GM12878 (cell line): ENCODE data around the gene ZNF2. TPM values are rescaled to one million over a fixed set of nuclear protein-coding genes. Genes with fewer than 3 reads are reported as not detected.

Experiments used
- ATAC-seq: fragments of 200-7000 bp; cut with Tn5 transposase; 3 replicates; pipeline ENCODE4 v1.9.1; 2020; ENCODE audit warnings: mild to moderate bottlenecking, moderate library complexity
- BruUV-seq: library from RNA; stranded (reverse); fragments of 400-500 nt; replicated peaks from 2 replicates; lab custom pipeline; 2021; lab: Mats Ljungman, UMichigan
- CTCF ChIA-PET: fragments of 300-600 bp; sonication (Branson Sonifier 250); formaldehyde crosslinking; extraction: SDS; loops from one replicate; lab custom pipeline; 2021; ENCODE audit warnings: inconsistent platforms; lab: Yijun Ruan, JAX
- POLR2A ChIA-PET: fragments of 350-600 bp; formaldehyde crosslinking; extraction: SDS; loops from one replicate; lab custom pipeline; 2021; ENCODE audit warnings: inconsistent platforms; lab: Charles Lee
- RAD21 ChIA-PET: fragments of 300-600 bp; sonication (Branson Sonifier 250); formaldehyde crosslinking; loops from one replicate; lab custom pipeline; 2023; ENCODE audit warnings: antibody characterized with exemption; ENCODE audit not compliant: unreplicated experiment; lab: Charles Lee
- SMC1A ChIA-PET: fragments of 300-600 bp; sonication (Branson Sonifier 250); formaldehyde crosslinking; loops from one replicate; lab custom pipeline; 2023; ENCODE audit not compliant: unreplicated experiment, uncharacterized antibody; lab: Charles Lee
- DNase-seq: peaks from one replicate; pipeline ENCODE4 v3.0.0-alpha.2; 2011; ENCODE audit warnings: low read depth, low spot score
- FAIRE-seq: peaks from 3 replicates; lab custom pipeline; 2011; peaks lifted over from hg19 to GRCh38; lab: Jason Lieb, UNC
- H2AFZ ChIP-seq: 2 replicates; pipeline ENCODE4 v1.6.0; 2011; ENCODE audit warnings: low read depth, low read length, control low read depth; ENCODE audit not compliant: control insufficient read depth
- H3K27ac ChIP-seq: 2 replicates; pipeline ENCODE4 v1.5.1; 2011; ENCODE audit warnings: control low read depth; ENCODE audit not compliant: control insufficient read depth, insufficient read depth
- H3K27me3 ChIP-seq, 2 experiments: replicated peaks in 1 of 2; 2 replicates each; pipeline versions ENCODE4 v1.6.0 to v1.6.1; 2011; ENCODE audit warnings: low read length in 1 of 2; ENCODE audit not compliant: control insufficient read depth in 2 of 2, insufficient read depth in 2 of 2
- H3K36me3 ChIP-seq, 2 experiments: 2 replicates each; pipeline ENCODE4 v1.5.1; 2011; ENCODE audit warnings: low read length in 1 of 2; ENCODE audit not compliant: control insufficient read depth in 2 of 2, insufficient read depth in 2 of 2
- H3K4me1 ChIP-seq: 2 replicates; pipeline ENCODE4 v1.6.1; 2011; ENCODE audit warnings: mild to moderate bottlenecking, low read length, moderate library complexity, mixed read lengths; ENCODE audit not compliant: control insufficient read depth, insufficient read depth
- H3K4me2 ChIP-seq: 2 replicates; pipeline ENCODE4 v1.6.0; 2011; ENCODE audit warnings: control low read depth; ENCODE audit not compliant: control insufficient read depth, insufficient read depth
- H3K4me3 ChIP-seq: fragments of 200-600 bp; sonication (generic); 2 replicates; pipeline ENCODE4 v1.5.1; 2016
- H3K79me2 ChIP-seq: 2 replicates; pipeline ENCODE4 v1.6.0; 2011; ENCODE audit warnings: low read length; ENCODE audit not compliant: control insufficient read depth, insufficient read depth
- H3K9ac ChIP-seq: 2 replicates; pipeline ENCODE4 v1.8.0; 2011; ENCODE audit warnings: low read length, control low read depth, mixed read lengths; ENCODE audit not compliant: control insufficient read depth, insufficient read depth
- H3K9me3 ChIP-seq: replicated peaks from 3 replicates; pipeline ENCODE4 v1.5.1; 2011; ENCODE audit warnings: mild to moderate bottlenecking, low read length; ENCODE audit not compliant: control insufficient read depth, insufficient read depth
- H4K20me1 ChIP-seq: 2 replicates; pipeline ENCODE4 v1.6.0; 2011; ENCODE audit not compliant: control insufficient read depth, insufficient read depth
- NR2F1 ChIP-seq: fragments of 450-650 bp; conservative IDR thresholded peaks from 2 replicates; pipeline ENCODE4 v1.6.1; 2017; ENCODE audit warnings: mild to moderate bottlenecking
- RAD21 ChIP-seq: IDR thresholded peaks from 2 replicates; pipeline ENCODE4 v1.6.1; 2011; ENCODE audit warnings: mild to moderate bottlenecking, low read depth, low read length, moderate library complexity; ENCODE audit not compliant: insufficient read depth
- SIN3A ChIP-seq: IDR thresholded peaks from 2 replicates; pipeline ENCODE4 v1.6.1; 2012; ENCODE audit warnings: low read depth, low read length, improper control_type of control experiment
- SMC3 ChIP-seq: IDR thresholded peaks from 2 replicates; pipeline ENCODE4 v1.6.1; 2011; ENCODE audit warnings: low read length, improper control_type of control experiment, borderline replicate concordance
- TARDBP ChIP-seq: IDR thresholded peaks from 2 replicates; pipeline ENCODE4 v1.6.1; 2016; ENCODE audit warnings: borderline replicate concordance
- ZNF274 ChIP-seq: IDR thresholded peaks from one replicate; pipeline ENCODE4 v1.8.0; 2011; ENCODE audit not compliant: insufficient read length, insufficient read depth
- WGBS: methylation state at CpG from one replicate; pipeline ENCODE4 v1.1.6; 2016; ENCODE audit warnings: low lambda C conversion rate; ENCODE audit not compliant: insufficient replicate concordance, insufficient coverage; ENCODE audit errors: missing lambda C conversion rate; 5-methylcytosine and 5-hydroxymethylcytosine counted together
- in situ Hi-C: fragments of 300-500 bp; cut with MboI; formaldehyde crosslinking; loops from 9 replicates; pipeline ENCODE4 v1.14.3; 2018; ENCODE audit warnings: mixed read lengths
- intact Hi-C: fragments of 100-400 bp; cut with micrococcal nuclease; formaldehyde crosslinking; loops from one replicate; pipeline ENCODE4 v1.14.2; 2022; ENCODE audit not compliant: unreplicated experiment
- polyA plus RNA-seq, 11 experiments: library from polyadenylated mRNA; depleted of rRNA in 4 of 11; unstranded in 6 of 11; stranded (reverse) in 5 of 11; fragments of >200 nt; fragmentation: Nextera tagmentation in 4 of 11; fragmentation: Illumina TruSeq in 1 of 11; extraction: Ambion mirVana in 4 of 11; extraction: Trizol in 1 of 11; gene quantifications; 1 replicate in 1 of 11; 2 replicates in 10 of 11; pipeline versions ENCODE4 v1.2.1 to v1.2.3, GENCODE V29; 2011 to 2016; ENCODE audit warnings: inconsistent platforms in 2 of 11, missing spikeins in 2 of 11, low read depth in 1 of 11
- total RNA-seq, 4 experiments: library from RNA; depleted of rRNA in 3 of 4; stranded (reverse); fragments of >200 nt in 3 of 4; fragmentation: Illumina TruSeq in 1 of 4; extraction: Trizol in 1 of 4; gene quantifications; 2 replicates each; pipeline versions ENCODE4 v1.2.1 to v1.2.3, GENCODE V29; 2013 to 2021
- TF ChIP-seq, protein P1 (sequence below), 3 experiments: IDR thresholded peaks in 2 of 3; conservative IDR thresholded peaks in 1 of 3; 2 replicates each; pipeline ENCODE4 v1.5.1; 2011; ENCODE audit warnings: low read depth in 3 of 3, low read length in 3 of 3, mild to moderate bottlenecking in 3 of 3, control low read depth in 2 of 3, moderate library complexity in 2 of 3, inconsistent platforms in 1 of 3, mixed read lengths in 1 of 3; ENCODE audit not compliant: control insufficient read depth in 2 of 3, insufficient read depth in 1 of 3; ENCODE audit errors: extremely low read depth in 1 of 3

The ZNF2 gene
- total and polyA plus RNA-seq, 10 of the 15 experiments (the other 5 are each of a cell fraction or from before 2014, with no cell fraction given) = 2.4 to 5.1 (median 3.5) TPM

DNA sequence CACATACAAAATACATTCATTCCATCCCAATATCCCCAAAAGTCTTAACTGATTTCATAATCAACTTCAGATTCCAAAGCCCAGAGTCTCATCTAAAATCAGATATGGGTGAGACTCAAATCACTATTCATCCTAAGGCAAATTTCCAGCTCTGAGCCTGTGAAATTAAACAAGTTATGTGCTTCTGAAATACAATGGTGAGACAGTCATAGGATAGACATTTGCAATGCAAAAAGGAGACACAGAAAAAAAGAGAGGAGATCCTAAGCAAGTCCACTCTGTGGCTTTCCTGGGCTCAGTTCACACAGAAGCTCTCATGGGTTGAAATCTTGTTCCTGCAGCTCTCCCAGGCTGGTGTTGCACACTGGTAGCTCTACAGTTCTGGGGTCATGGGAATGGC, 60.0 kb downstream of the ZNF2 start:
- Histone ChIP-seq H3K79me2 (no peaks in the 10 kb centered on the region), H4K20me1 (no peaks in the 10 kb centered on the region), H3K27me3 (no peaks in the 10 kb centered on the region), H2AFZ (no peak overlapping the region), H3K4me2 (no peak overlapping the region), H3K4me3 (no peak overlapping the region), H3K36me3 (no peaks in the 10 kb centered on the region), H3K27ac (no peak overlapping the region), H3K9ac (no peak overlapping the region), H3K4me1 (no peaks in the 10 kb centered on the region), H3K9me3 (no peaks in the 10 kb centered on the region; the same call in 2 of the 3 replicates)
- CTCF ChIA-PET = interaction anchor here (1.0 kb wide), 1 partner anchor 9 kb away, joined by 3 read pairs; no protein-coding TSS in a partner anchor
- POLR2A ChIA-PET = no interaction called here
- intact Hi-C loops = no loop called here
- RAD21 ChIA-PET = no interaction called here
- no peak for ATAC-seq
- in situ Hi-C loops = no loop called here
- no peak for FAIRE-seq
- SMC1A ChIA-PET = no interaction called here
- no TSS peak for BruUV-seq
- no peak for DNase-seq
- TF ChIP-seq ZNF274 (no peak), SIN3A (no peak)
- TF ChIP-seq, all 136 proteins: peak for 0

DNA sequence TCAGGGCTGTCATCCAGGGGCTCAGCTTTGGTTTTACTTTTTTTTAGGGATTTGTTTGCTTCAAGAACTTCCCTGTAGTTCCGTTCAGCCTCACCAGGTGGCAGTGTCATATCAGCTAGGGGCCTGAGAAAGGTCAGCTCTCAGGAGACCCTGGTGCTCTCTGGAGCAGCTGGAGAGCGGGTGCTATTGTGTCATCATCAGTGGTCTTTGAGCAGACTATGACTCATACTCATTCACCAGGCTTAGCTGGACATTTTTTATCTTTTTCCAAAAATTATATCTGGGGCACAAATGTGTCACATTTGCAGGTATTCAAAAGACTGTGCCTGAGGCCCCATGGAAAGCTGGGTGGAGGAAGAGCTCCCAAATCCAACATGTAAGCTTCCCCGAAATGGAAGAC, 66.1 kb downstream of the ZNF2 start:
- no peaks in the 10 kb centered on the region for H3K4me1 ChIP-seq
- no peaks in the 10 kb centered on the region for H3K27me3 ChIP-seq
- DNase-seq (no peak), FAIRE-seq (peak; percentile 47), ATAC-seq (peak; percentile 58; the same call in 2 of the 3 replicates)
- in situ Hi-C loops = no loop called here
- H3K9me3 ChIP-seq = no peaks in the 10 kb centered on the region; the same call in 2 of the 3 replicates
- H3K4me2 ChIP-seq = no peak overlapping the region
- H3K9ac ChIP-seq = no peak overlapping the region
- 4% methylated on average over 3 of the region's 3 CpGs for WGBS
- no peaks in the 10 kb centered on the region for H3K79me2 ChIP-seq
- SMC1A ChIA-PET = interaction anchor here (0.6 to 1.6 kb wide), 2 partner anchors 18 to 569 kb away, joined by 3 to 4 read pairs; no protein-coding TSS in a partner anchor
- CTCF ChIA-PET = interaction anchor here (0.9 to 2.6 kb wide), 16 partner anchors 9 to 245 kb away, joined by 3 to 17 read pairs (median 5); no protein-coding TSS in a partner anchor
- intact Hi-C loops = loop anchor here (1.0 kb wide), 1 partner anchor 84 kb away; no protein-coding TSS in a partner anchor
- no peak overlapping the region for H3K27ac ChIP-seq
- BruUV-seq = no TSS peak
- POLR2A ChIA-PET = no interaction called here
- no peak overlapping the region for H3K4me3 ChIP-seq
- TF ChIP-seq, protein P1, sequence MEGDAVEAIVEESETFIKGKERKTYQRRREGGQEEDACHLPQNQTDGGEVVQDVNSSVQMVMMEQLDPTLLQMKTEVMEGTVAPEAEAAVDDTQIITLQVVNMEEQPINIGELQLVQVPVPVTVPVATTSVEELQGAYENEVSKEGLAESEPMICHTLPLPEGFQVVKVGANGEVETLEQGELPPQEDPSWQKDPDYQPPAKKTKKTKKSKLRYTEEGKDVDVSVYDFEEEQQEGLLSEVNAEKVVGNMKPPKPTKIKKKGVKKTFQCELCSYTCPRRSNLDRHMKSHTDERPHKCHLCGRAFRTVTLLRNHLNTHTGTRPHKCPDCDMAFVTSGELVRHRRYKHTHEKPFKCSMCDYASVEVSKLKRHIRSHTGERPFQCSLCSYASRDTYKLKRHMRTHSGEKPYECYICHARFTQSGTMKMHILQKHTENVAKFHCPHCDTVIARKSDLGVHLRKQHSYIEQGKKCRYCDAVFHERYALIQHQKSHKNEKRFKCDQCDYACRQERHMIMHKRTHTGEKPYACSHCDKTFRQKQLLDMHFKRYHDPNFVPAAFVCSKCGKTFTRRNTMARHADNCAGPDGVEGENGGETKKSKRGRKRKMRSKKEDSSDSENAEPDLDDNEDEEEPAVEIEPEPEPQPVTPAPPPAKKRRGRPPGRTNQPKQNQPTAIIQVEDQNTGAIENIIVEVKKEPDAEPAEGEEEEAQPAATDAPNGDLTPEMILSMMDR (IDR thresholded peaks at IDR 0.05 in 2 of 3, conservative IDR thresholded peaks at IDR 0.05 in 1 of 3; ENCODE audit: control insufficient read depth in 2 of 3, extremely low read depth in 1 of 3, insufficient read depth in 1 of 3, low read depth in 3 of 3, low read length in 3 of 3) = peak; percentile 61 to 74 (median 67)
- TF ChIP-seq TARDBP = no peak
- peak; percentile 90 for TF ChIP-seq NR2F1
- peak; percentile 42; the same call in 1 of the 2 replicates for TF ChIP-seq SMC3
- TF ChIP-seq RAD21 = peak; percentile 72
- no peak overlapping the region for H2AFZ ChIP-seq
- H3K36me3 ChIP-seq = no peaks in the 10 kb centered on the region
- RAD21 ChIA-PET = interaction anchor here (0.6 to 1.5 kb wide), 4 partner anchors 11 to 170 kb away, joined by 3 to 7 read pairs (median 4); partner anchors contain the start of gene FAHD2A
- H4K20me1 ChIP-seq = no peaks in the 10 kb centered on the region
